ENCODE measurements around the gene NUTF2.

Gene NUTF2

GRCh38 chr16:67837811-67838210 lies 8.9 kb upstream of the NUTF2 start:
- no peak for DNase-seq (ENCODE audit: low spot score)

DNA sequence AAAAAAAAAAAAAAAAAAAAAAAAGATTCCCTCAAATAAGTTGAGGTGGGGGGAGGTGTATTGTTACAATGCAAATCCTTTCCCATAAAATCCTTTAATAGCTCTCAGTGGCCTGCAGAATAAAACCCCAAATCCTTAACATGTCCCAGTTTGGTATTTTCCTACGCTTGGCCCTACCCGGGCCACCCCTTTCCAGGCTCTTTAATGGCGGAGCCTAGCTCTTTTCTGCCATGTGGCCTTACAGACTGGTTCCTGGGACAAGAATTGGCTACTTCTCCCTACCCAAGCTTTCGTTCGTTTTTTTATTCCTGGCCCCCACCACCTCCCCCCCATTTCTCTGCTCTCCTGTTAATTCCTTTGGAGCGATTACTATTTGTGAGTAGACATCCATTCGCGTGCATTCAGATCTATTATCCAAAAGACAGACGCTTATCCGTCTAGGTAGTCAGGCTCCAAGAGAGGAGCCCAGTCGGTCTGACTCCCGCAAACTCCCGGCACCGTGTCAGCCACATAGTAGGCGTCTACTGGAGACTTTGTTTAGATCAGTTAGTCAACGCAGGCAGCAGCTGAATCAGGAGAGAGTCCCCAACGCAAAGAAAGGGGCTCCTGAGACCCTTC lies 5.4 kb upstream of the NUTF2 start:
- no peak for DNase-seq (ENCODE audit: low spot score)

DNA sequence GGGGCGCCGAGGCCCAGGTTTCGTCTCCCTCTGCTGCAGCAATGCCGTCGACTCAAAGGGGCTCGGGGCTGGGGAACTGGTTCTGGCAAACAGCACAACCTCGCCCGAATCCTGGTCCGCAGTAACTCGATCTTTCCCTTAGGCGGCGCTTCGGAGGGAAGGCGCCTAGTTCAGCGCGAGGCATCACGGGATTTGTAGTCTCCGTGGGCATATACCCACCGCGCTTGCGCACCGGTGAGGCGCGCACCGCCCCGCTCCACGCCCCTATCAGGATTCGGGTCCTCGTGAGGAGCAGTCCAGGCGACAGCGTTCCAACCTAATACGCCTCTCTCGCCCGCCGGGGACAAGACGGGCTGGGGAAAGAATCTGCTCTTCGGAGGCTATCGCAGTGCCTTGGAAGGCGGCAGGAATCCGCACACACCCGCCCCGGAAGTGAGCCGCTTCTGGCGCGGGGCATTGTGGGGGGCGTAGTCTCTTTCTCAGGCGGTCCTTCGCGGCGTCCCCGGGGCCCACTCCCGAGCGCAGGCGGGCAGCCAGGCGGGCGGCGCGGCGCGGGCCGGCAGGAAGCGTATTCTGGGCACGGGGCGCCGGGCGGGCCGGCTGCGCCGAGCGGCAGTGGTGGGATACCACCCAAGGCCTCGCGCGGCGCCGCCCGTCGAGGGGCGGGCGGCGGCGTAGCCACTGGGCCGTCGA lies 4.8 kb upstream of the NUTF2 start, which contains the start of gene THAP11:
Gene THAP11, plus strand, starts transcription at position 505 of the 693 bp plus-strand sequence. CDS start 235 bp downstream, outside the sequence.
- peak; percentile 97 for DNase-seq (ENCODE audit: low spot score)

DNA sequence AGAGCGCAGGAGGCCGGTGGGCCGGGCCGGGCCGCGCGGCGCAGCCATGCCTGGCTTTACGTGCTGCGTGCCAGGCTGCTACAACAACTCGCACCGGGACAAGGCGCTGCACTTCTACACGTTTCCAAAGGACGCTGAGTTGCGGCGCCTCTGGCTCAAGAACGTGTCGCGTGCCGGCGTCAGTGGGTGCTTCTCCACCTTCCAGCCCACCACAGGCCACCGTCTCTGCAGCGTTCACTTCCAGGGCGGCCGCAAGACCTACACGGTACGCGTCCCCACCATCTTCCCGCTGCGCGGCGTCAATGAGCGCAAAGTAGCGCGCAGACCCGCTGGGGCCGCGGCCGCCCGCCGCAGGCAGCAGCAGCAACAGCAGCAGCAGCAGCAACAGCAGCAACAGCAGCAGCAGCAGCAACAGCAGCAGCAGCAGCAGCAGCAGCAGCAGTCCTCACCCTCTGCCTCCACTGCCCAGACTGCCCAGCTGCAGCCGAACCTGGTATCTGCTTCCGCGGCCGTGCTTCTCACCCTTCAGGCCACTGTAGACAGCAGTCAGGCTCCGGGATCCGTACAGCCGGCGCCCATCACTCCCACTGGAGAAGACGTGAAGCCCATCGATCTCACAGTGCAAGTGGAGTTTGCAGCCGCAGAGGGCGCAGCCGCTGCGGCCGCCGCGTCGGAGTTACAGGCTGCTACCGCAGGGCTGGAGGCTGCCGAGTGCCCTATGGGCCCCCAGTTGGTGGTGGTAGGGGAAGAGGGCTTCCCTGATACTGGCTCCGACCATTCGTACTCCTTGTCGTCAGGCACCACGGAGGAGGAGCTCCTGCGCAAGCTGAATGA lies 4.0 kb upstream of the NUTF2 start:
- peak; percentile 79 for DNase-seq (ENCODE audit: low spot score)

- no peak for DNase-seq (ENCODE audit: low spot score)
These were observed 3.4 kb upstream of the NUTF2 start for GRCh38 chr16:67843343-67843765.

- no peak for DNase-seq (ENCODE audit: low spot score)
These were observed 2.2 kb upstream of the NUTF2 start for GRCh38 chr16:67844497-67844896.

- DNase-seq (ENCODE audit: low spot score): no peak
These were observed 1.3 kb upstream of the NUTF2 start for GRCh38 chr16:67845291-67846062.

- no peak for DNase-seq (ENCODE audit: low spot score)
These were observed 742 bp upstream of the NUTF2 start for GRCh38 chr16:67846063-67846319.

DNA sequence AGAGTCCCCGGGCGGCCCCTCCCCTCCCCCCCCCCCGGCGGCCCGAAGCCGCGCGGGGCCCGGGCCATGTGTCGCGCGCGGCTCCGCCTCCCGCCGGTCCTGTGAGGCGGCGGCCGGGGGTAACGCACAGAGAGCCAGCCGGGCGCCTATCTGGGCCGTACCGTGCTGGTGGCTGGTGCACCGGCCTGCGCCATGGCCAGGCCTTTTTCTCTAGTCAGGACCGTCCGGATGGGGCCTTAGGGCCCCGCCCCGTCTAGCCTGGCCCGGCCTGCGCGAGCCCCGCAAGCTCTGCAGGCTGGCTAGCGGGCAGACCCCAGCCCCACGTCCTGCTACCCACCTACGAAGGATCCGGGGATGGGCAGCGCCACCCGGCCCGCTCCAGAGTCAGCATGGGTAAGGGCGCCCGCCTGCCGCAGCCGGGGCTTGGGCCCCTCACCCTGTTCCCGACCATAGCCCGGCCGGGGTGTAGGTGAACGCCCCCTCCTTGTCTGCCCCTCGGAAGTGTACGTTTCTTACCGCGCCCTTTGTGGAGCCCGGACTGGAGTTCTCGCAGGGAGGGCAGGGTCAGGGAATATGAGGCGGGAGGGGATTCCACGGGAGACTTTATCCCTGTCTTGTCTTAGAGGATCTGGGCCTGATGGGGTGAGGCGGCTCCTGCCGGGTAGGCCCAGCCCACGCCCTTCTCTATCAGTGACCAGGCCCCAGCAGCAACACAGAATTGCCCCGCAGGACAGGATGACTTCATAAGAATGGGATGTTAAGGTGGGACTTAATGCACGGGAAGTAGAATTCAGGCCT lies 530 bp downstream of the NUTF2 start, which contains the start of gene CENPT:
Gene CENPT, minus strand, starts transcription at position 630 of the 798 bp plus-strand sequence. CDS start 13,834 bp downstream, outside the sequence.
- peak; percentile 58 for DNase-seq (ENCODE audit: low spot score)

- no peak for DNase-seq (ENCODE audit: low spot score)
These were observed 1.4 kb downstream of the NUTF2 start for GRCh38 chr16:67848118-67848517.

GRCh38 chr16:67853670-67854069 lies 6.9 kb downstream of the NUTF2 start:
- DNase-seq (ENCODE audit: low spot score): no peak

GRCh38 chr16:67855789-67856188 lies 9.1 kb downstream of the NUTF2 start:
- DNase-seq (ENCODE audit: low spot score): no peak

GRCh38 chr16:67856927-67857546 lies 10.3 kb downstream of the NUTF2 start:
- no peak for DNase-seq (ENCODE audit: low spot score)

GRCh38 chr16:67857547-67858233 lies 11.0 kb downstream of the NUTF2 start:
- no peak for DNase-seq (ENCODE audit: low spot score)

GRCh38 chr16:67858500-67858899 lies 11.8 kb downstream of the NUTF2 start:
- no peak for DNase-seq (ENCODE audit: low spot score)

GRCh38 chr16:67860589-67861398 lies 14.1 kb downstream of the NUTF2 start:
- no peak for DNase-seq (ENCODE audit: low spot score)

DNA sequence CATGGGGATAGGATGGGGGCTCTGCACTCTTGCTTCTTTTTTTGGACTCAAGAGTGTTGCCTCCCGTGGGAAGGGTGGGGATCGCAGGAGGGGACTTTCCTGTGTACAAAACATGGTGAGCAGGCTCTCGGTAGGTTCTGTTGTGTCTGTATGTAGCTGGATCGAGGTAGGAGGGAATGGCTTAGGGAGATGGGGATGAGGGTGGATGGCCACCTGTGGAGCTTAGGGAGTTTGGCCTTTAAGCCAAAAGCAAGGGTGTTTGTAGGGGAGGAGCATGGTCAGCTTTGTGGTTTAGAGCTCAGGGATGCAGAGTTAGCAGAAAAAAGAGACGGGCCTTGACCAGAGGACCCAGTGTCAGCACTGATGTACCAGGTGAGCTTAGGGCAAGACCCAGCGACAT lies 15.1 kb downstream of the NUTF2 start:
- DNase-seq (ENCODE audit: low spot score): no peak

DNA sequence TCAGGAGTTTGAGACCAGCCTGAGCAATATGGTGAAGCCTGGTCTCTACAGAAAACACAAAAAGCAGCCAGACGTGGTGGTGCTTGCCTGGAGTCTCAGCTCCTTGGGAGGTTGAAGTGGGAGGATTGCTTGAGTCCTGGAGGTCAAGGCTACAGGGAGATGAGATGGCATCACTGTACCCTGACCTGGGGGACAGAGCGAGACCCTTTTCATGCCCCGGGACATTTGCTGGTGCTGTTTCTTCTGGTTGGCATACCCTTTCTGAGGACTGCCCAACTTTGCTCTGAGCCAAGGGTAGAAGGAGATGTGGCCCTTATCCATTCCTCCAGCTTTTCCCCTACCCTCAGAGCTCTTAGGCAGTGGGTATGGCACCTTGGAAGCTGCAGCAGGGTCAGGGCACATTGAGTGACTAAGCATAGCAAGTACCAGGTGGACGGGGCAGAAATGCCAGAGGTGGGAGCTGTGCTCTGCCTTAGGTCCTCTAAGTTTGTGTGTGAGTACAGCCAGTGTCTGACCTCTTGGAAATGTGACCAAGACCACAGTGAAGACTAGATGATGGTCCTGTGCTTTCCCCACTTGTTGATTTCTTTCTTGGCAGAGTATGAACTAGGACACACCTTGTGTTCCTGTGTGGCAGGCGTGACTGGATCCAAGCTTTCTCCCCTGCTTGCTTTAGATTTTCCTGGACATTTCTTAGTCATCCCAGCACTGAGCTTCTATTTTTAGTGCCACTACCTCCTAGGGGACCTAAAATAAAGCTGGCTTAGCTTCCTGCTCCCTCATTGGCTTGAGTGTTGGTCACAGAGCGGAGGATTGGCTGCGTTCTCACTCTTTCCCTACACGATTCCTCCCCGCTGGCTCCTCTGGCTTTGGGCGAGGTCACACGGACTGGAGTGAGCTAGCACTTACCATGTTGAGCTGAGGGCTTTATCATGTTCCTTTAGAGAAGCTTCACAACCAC lies 16.2 kb downstream of the NUTF2 start:
- DNase-seq (ENCODE audit: low spot score): no peak
